GM12873 (cell line): ENCODE results near the gene CYB5R4.

Source experiments
- TF ChIP-seq, protein P1 (sequence below): IDR thresholded peaks from 2 replicates; pipeline ENCODE4 v1.5.1; 2012; ENCODE audit warnings: low read depth, mild to moderate bottlenecking, moderate library complexity, low read length, control low read depth; ENCODE audit not compliant: insufficient read depth; ENCODE audit errors: missing control alignments

The CYB5R4 gene

DNA sequence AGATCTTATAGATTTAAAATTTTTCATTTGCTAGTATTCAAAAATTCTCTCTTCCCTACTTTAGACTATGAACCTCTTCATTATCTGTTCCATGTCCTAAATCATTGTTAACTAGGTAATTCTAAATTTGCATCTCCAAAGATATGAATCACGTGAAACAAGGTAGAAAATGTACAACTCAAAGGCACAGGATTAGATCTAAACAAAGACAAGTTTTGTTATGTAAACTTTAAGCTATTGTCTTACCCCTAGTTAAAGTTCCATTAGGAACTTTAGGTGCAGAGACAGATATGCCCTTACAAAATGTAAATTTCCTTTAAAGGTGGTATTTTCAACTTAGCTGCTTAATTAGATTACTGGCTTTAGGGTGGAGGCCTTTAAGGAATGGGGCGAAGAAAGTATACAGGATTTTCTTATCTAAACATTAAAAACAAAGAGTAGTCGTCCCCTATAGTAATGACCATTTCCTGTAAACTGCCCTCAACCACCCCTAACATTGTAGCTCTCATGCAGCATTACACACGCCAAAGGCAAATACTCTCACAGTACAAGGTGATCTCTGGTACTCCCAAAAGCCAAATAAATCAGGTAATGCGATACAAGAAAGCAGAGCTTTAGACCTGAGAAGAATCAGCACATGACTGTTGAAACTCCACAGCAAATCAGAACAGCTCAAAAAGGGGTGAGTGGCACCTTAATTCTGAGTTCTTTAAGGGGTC lies 116.7 kb downstream of the CYB5R4 start:
- TF ChIP-seq, protein P1, sequence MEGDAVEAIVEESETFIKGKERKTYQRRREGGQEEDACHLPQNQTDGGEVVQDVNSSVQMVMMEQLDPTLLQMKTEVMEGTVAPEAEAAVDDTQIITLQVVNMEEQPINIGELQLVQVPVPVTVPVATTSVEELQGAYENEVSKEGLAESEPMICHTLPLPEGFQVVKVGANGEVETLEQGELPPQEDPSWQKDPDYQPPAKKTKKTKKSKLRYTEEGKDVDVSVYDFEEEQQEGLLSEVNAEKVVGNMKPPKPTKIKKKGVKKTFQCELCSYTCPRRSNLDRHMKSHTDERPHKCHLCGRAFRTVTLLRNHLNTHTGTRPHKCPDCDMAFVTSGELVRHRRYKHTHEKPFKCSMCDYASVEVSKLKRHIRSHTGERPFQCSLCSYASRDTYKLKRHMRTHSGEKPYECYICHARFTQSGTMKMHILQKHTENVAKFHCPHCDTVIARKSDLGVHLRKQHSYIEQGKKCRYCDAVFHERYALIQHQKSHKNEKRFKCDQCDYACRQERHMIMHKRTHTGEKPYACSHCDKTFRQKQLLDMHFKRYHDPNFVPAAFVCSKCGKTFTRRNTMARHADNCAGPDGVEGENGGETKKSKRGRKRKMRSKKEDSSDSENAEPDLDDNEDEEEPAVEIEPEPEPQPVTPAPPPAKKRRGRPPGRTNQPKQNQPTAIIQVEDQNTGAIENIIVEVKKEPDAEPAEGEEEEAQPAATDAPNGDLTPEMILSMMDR, result no peak

DNA sequence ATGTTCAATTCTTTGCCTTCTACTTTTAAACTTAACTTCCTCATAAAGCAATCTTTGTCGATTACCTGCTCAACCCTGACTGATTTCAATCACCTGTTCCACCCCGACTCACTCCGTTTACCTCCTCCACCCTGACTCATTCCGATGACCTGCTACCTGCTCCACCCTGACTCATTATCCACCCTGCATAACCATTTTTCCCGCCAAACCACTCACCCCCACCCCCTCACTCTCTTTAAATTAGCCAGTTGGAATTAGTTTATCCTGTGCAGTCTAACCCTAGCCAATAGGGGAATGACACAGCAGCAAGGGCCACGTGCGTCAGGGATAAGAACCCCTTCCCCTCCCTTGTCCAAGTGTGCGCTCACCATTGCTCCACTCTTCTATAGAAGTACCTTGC lies 117.4 kb downstream of the CYB5R4 start:
- TF ChIP-seq, protein P1, result no peak

DNA sequence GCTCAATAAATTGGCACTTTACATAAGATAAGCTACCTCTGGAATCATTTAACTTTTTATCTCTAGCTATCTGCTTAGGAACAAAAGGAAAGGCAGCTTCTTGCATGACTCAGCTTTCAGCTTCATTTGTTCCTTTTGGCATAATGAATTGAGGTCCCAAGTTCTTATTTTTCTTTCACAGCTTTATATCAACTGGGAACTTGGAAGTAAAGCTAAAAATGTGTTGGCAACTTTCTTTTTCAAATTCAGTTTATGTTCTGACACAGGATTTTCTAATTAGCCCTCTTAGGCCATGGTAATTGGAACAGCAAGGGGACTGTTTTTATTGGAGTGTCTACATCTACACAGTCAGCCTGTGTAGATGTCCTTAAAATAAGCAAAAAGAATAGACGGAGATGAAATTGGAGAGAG lies 118.8 kb downstream of the CYB5R4 start:
- TF ChIP-seq, protein P1, result no peak

DNA sequence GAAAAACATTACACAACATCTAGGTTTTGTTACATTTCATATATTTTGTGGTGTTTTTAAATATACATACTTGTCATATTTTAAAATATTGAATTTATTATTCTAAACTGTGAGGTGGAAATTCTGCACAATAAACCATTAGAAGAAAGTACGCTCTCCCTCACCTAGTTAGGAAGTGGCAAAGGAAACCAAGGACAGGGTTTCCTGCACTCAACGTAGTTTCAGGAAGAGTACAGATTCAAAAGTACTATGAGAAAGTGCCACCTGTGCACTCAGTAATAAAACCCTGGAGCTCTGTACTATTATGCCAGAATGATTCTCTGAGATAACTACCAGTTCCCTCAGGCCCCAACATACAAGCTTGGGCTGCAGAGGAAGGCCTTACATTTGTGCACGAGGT lies 119.5 kb downstream of the CYB5R4 start:
- TF ChIP-seq, protein P1, result no peak

DNA sequence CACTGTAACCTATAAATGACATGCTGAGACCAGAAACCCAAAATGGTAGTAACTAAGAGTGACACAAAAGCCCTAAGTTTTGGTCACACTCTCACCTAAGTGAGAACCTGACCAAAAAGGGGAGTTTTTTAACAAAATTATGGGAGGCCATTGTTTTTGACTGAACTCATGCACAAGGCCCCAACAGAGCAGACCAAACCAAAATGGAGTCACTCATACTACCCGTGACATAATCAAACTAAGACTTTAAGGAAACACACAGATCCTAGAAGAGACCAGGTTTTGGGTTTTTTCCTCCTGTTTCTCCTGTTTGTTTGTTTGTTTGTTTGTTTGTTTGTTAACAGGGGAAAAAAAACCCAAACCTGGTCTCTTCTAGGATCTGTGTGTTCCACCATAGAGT lies 124.9 kb downstream of the CYB5R4 start:
- TF ChIP-seq, protein P1, result no peak

DNA sequence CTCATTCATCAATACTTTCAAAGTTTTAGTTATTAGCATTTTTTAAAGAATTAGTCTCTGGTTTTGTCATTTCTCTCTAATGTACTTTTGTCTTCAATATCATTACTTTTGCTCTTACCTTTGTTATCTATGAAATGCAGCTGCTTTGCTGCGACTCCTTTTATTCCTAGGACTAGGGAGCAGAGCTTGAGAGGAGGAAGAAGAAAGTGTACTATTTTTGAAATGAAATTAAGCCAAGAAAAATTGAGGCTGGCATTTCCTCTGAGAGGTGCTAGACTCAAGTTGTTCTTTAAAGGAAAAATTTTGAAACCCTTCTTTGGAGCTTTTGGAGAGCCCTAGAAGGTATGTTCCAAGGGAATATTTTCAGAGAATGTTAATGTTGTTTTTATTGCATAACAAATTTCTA lies 125.8 kb downstream of the CYB5R4 start:
- TF ChIP-seq, protein P1, result no peak

DNA sequence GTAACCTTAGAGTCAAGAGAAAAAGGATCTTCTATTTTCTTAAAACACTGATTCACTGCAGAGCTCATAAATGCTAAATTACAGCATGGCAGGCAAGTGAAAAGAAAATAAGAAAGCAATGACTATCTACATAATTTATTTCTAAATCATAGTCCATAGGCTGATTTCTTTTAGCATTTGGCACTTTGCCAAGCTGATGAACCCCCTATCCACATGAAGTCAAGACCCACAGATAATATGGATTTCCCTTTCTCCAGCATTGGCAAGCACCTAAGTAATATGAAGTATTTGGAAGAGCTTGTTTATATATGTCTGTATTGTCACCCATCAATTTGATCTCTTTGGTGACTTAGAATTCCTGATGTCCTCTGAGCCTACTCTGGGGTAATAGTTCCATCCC lies 126.2 kb downstream of the CYB5R4 start:
- TF ChIP-seq, protein P1, result no peak
